Osteoblast (primary cell): ENCODE data around the gene DIP2C. TPM values are rescaled to one million over a fixed set of nuclear protein-coding genes. Genes with fewer than 3 reads are reported as not detected.

ENCODE experiments used
- DNase-seq: peaks from one replicate; pipeline ENCODE4 v3.0.0; 2011; ENCODE audit warnings: low spot score, mixed read lengths; ENCODE audit not compliant: insufficient read length; ENCODE audit errors: missing footprints
- H2AFZ ChIP-seq: 2 replicates; pipeline ENCODE4 v1.6.0; 2011; ENCODE audit warnings: mild to moderate bottlenecking, low read length
- H3K27ac ChIP-seq: 2 replicates; pipeline ENCODE4 v1.5.1; 2011; ENCODE audit warnings: mild to moderate bottlenecking, low read depth, low read length, moderate library complexity
- H3K27me3 ChIP-seq: 2 replicates; pipeline ENCODE4 v1.6.0; 2012; ENCODE audit warnings: mild to moderate bottlenecking, control low read depth, inconsistent platforms, low read length, moderate library complexity; ENCODE audit not compliant: insufficient read depth
- H3K36me3 ChIP-seq: 2 replicates; pipeline ENCODE4 v1.5.1; 2011; ENCODE audit warnings: mild to moderate bottlenecking, low read length, control low read depth, moderate library complexity; ENCODE audit not compliant: insufficient read depth
- H3K4me1 ChIP-seq: 2 replicates; pipeline ENCODE4 v1.5.1; 2011; ENCODE audit warnings: mild to moderate bottlenecking, low read length, control low read depth, moderate library complexity; ENCODE audit not compliant: insufficient read depth
- H3K4me2 ChIP-seq: 2 replicates; pipeline ENCODE4 v1.6.0; 2011; ENCODE audit warnings: mild to moderate bottlenecking, low read length; ENCODE audit not compliant: insufficient read depth
- H3K4me3 ChIP-seq: fragments of 200-600 bp; sonication (generic); 3 replicates; pipeline ENCODE4 v1.5.1; 2012; ENCODE audit warnings: mild to moderate bottlenecking, low read length, inconsistent platforms; ENCODE audit not compliant: insufficient read depth
- H3K79me2 ChIP-seq: 2 replicates; pipeline ENCODE4 v1.6.0; 2012; ENCODE audit warnings: mild to moderate bottlenecking, low read length, control low read depth, inconsistent platforms; ENCODE audit not compliant: insufficient read depth
- H3K9me3 ChIP-seq: 2 replicates; pipeline ENCODE4 v1.5.1; 2011; ENCODE audit warnings: low read depth, low read length, control low read depth
- H4K20me1 ChIP-seq: 2 replicates; pipeline ENCODE4 v1.6.0; 2012; ENCODE audit warnings: mild to moderate bottlenecking, low read length, control low read depth; ENCODE audit not compliant: insufficient read depth
- total RNA-seq: library from RNA; depleted of rRNA; stranded (reverse); fragments of >200 nt; gene quantifications from 2 replicates; pipeline ENCODE4 v1.2.3, GENCODE V29; 2012
- TF ChIP-seq, protein P1 (sequence below): IDR thresholded peaks from 2 replicates; pipeline ENCODE4 v1.5.1; 2011; ENCODE audit warnings: mild to moderate bottlenecking, low read depth, low read length, moderate library complexity; ENCODE audit errors: extremely low read depth

Gene DIP2C
- total RNA-seq, 1 donor, result 36.9 TPM

- TF ChIP-seq, protein P1, sequence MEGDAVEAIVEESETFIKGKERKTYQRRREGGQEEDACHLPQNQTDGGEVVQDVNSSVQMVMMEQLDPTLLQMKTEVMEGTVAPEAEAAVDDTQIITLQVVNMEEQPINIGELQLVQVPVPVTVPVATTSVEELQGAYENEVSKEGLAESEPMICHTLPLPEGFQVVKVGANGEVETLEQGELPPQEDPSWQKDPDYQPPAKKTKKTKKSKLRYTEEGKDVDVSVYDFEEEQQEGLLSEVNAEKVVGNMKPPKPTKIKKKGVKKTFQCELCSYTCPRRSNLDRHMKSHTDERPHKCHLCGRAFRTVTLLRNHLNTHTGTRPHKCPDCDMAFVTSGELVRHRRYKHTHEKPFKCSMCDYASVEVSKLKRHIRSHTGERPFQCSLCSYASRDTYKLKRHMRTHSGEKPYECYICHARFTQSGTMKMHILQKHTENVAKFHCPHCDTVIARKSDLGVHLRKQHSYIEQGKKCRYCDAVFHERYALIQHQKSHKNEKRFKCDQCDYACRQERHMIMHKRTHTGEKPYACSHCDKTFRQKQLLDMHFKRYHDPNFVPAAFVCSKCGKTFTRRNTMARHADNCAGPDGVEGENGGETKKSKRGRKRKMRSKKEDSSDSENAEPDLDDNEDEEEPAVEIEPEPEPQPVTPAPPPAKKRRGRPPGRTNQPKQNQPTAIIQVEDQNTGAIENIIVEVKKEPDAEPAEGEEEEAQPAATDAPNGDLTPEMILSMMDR, result no peak
- no peaks in the 10 kb centered on the region for H4K20me1 ChIP-seq
- no peak overlapping the region for H3K27ac ChIP-seq
- no peak overlapping the region for H2AFZ ChIP-seq
- no peaks in the 10 kb centered on the region for H3K27me3 ChIP-seq
- no peaks in the 10 kb centered on the region for H3K79me2 ChIP-seq
- DNase-seq, result peak; percentile 58
- H3K9me3 ChIP-seq, result no peaks in the 10 kb centered on the region
- peaks cover 53% of the 10 kb centered on the region for H3K36me3 ChIP-seq
- no peak overlapping the region for H3K4me3 ChIP-seq
- H3K4me2 ChIP-seq, result no peak overlapping the region
- no peaks in the 10 kb centered on the region for H3K4me1 ChIP-seq
Measured at GRCh38 chr10:354901-355617, 334.4 kb downstream of the DIP2C start.

DNA sequence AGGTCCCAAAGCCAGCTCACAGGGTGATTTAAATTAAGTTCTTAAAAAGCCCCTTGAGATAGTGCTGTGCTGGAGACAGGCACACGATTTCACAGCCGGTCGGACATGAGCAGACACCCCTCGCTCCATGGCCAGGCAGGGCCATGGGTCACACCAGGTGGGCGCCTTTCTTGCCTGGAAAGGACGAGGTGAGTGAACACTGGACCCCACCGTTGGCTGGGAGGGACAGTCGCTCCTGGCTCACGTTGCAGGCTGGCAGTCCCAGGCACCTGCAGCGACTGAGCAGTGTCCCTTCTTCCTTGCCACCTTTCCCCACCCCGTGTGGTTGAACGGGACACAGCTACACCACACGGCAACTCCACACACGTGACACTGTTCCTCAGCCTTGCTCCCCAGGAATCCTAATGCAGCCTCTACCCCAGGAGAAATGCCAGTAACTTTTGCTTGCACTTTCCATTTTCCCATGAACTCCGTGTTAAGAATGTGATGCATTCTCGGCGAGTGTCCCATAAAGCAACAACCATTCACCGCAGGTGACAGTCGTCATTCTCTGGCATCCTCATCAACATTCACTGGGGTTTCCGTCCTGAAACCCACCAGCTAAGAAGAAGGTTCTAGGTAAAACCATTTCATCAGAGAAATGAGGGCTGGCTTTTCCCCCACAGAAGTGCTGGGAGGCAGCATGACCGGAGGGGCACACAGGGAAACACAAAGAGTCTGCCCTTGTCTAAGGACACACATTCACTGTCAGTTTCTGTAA, 336.8 kb downstream of the DIP2C start:
- Histone ChIP-seq H3K9me3 (no peaks in the 10 kb centered on the region), H3K79me2 (peaks cover 3% of the 10 kb centered on the region), H3K4me2 (no peak overlapping the region), H3K4me3 (no peak overlapping the region), H3K27ac (no peak overlapping the region), H3K4me1 (no peaks in the 10 kb centered on the region), H4K20me1 (no peaks in the 10 kb centered on the region), H3K36me3 (peaks cover 65% of the 10 kb centered on the region), H2AFZ (no peak overlapping the region), H3K27me3 (no peaks in the 10 kb centered on the region)
- TF ChIP-seq, protein P1, result no peak
- DNase-seq, result peak; percentile 43

DNA sequence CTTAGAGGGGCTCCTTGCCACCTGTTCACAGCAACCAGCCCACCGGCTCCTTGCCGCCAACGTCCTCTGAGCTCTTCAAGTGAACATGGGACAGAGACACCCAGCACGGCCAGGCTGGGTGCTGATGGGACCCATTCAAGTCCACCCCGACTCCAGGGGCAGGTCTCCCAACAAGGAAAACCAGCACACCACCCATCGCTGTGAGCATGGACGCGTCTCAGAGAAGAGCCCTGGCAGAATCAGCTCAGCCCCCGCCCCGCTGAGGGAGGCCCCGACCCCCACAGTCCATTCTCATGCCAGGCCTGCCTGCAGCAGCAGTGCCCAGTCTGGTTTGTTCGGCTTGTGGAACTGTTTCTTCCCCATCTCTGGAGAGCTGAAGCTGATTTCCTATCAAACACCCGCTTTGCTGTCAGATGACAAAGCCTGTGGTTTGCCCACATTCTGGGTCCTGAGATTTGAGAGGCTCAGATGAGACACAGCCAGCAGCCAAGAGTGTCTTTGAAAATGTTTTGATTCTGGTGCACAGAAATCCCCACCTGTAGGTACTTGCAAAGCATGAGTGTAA, 337.6 kb downstream of the DIP2C start:
- Histone ChIP-seq H3K9me3 (no peaks in the 10 kb centered on the region), H3K27me3 (no peaks in the 10 kb centered on the region), H3K27ac (no peak overlapping the region), H3K4me2 (no peak overlapping the region), H4K20me1 (no peaks in the 10 kb centered on the region), H3K4me3 (no peak overlapping the region), H3K79me2 (peaks cover 3% of the 10 kb centered on the region), H3K4me1 (no peaks in the 10 kb centered on the region), H3K36me3 (peaks cover 58% of the 10 kb centered on the region), H2AFZ (no peak overlapping the region)
- DNase-seq, result peak; percentile 50
- TF ChIP-seq, protein P1, result no peak

DNA sequence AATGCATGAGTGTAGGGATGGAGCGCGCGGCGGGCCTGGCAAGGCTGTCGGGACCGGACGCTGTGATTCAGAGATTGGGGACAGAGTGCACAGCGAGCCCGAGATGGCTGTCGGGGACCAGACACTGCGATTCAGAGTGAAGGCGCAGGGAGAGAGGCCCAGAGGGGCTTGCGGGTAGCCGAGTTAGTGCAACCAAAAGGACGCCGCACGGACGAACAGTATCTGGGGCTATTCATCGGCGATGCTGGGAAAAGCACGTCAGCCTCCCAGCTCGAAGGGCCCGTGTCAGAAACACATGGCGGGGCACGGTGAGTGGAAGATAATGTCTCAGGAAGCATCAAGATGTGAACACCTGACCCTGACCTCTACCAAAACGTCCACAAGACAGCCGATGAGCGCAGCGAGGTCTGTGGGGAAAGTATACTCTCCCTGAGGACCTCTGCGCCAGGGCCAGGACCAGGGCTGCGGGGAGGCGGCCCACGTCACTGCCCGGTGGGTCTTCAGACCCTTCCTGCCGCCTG, 338.4 kb downstream of the DIP2C start:
- Histone ChIP-seq H3K79me2 (peaks cover 3% of the 10 kb centered on the region), H3K4me1 (no peaks in the 10 kb centered on the region), H3K4me2 (no peak overlapping the region), H3K9me3 (no peaks in the 10 kb centered on the region), H3K4me3 (no peak overlapping the region), H4K20me1 (no peaks in the 10 kb centered on the region), H3K27ac (no peak overlapping the region), H3K27me3 (no peaks in the 10 kb centered on the region), H3K36me3 (peaks cover 50% of the 10 kb centered on the region), H2AFZ (no peak overlapping the region)
- DNase-seq, result peak; percentile 52
- TF ChIP-seq, protein P1, result no peak
